ENCODE measurements around the gene YAF2.

Gene YAF2

GRCh38 chr12:42238240-42239140 lies at the start of gene YAF2:
Gene YAF2 (minus strand): TSS chr12:42238248. CDS start chr12:42238180, 68 bp downstream.
- H3K27ac ChIP-seq: peak within 1 kb of the TSS; percentile 80
- TF ChIP-seq ZFX (IDR thresholded peaks at IDR 0.05; ENCODE audit: borderline replicate concordance) (no peak), CTCF (IDR thresholded peaks at IDR 0.05) (no peak)

GRCh38 chr12:42286741-42287140 lies 48.7 kb upstream of the YAF2 start:
- H3K27ac ChIP-seq: no peak overlapping the region
- no peak for TF ChIP-seq ZFX (IDR thresholded peaks at IDR 0.05; ENCODE audit: borderline replicate concordance)
- TF ChIP-seq CTCF (IDR thresholded peaks at IDR 0.05): no peak

- H3K27ac ChIP-seq: no peak overlapping the region
- TF ChIP-seq ZFX (IDR thresholded peaks at IDR 0.05; ENCODE audit: borderline replicate concordance): no peak
- TF ChIP-seq CTCF (IDR thresholded peaks at IDR 0.05): no peak
Measured at GRCh38 chr12:42285431-42285830, 47.4 kb upstream of the YAF2 start.

GRCh38 chr12:42284876-42285275 lies 46.8 kb upstream of the YAF2 start:
- no peak overlapping the region for H3K27ac ChIP-seq
- TF ChIP-seq ZFX (IDR thresholded peaks at IDR 0.05; ENCODE audit: borderline replicate concordance) (no peak), CTCF (IDR thresholded peaks at IDR 0.05) (no peak)

GRCh38 chr12:42284157-42284556 lies 46.1 kb upstream of the YAF2 start:
- no peak overlapping the region for H3K27ac ChIP-seq
- no peak for TF ChIP-seq ZFX (IDR thresholded peaks at IDR 0.05; ENCODE audit: borderline replicate concordance)
- no peak for TF ChIP-seq CTCF (IDR thresholded peaks at IDR 0.05)

GRCh38 chr12:42283739-42284138 lies 45.7 kb upstream of the YAF2 start:
- TF ChIP-seq CTCF (IDR thresholded peaks at IDR 0.05) (no peak), ZFX (IDR thresholded peaks at IDR 0.05; ENCODE audit: borderline replicate concordance) (no peak)
- H3K27ac ChIP-seq: no peak overlapping the region

- no peak for TF ChIP-seq ZFX (IDR thresholded peaks at IDR 0.05; ENCODE audit: borderline replicate concordance)
- TF ChIP-seq CTCF (IDR thresholded peaks at IDR 0.05): no peak
- no peak overlapping the region for H3K27ac ChIP-seq
Measured at GRCh38 chr12:42282294-42282693, 44.2 kb upstream of the YAF2 start.
